Measurements from ENCODE around the gene GAS1. TPM values are rescaled to one million over a fixed set of nuclear protein-coding genes. Genes with fewer than 3 reads are reported as not detected.

GAS1 gene
- total and polyA plus RNA-seq, 2 of the 8 experiments (the other 6 are each of a cell fraction or from before 2014, with no cell fraction given) = 2.8 to 5.7 TPM

- no peaks in the 10 kb centered on the region for H3K79me1 ChIP-seq (ENCODE audit: low read depth, low read length)
- ChIA-PET CTCF (ENCODE audit: partially characterized antibody) (interaction anchor here (0.9 to 1.8 kb wide), 3 partner anchors 11 to 22 kb away, joined by 3 to 5 read pairs (median 3); no protein-coding TSS in a partner anchor), POLR2A (ENCODE audit: partially characterized antibody) (no interaction called here)
- H4K8ac ChIP-seq (ENCODE audit: extremely low read depth, insufficient read depth, low read length) = no peak overlapping the region
- H2BK12ac ChIP-seq (ENCODE audit: low read depth, low read length) = no peak overlapping the region
- no peaks in the 10 kb centered on the region; a peak in 1 of 8 replicates for H3K36me3 ChIP-seq (ENCODE audit: control insufficient read depth in 2 of 4, insufficient read depth in 4 of 4, low read length in 3 of 4)
- H4K20me1 ChIP-seq (replicated peaks in 1 of 2; ENCODE audit: control insufficient read depth in 1 of 2, insufficient read depth in 2 of 2, low read length in 2 of 2) = no peaks in the 10 kb centered on the region
- H4K91ac ChIP-seq (replicated peaks; ENCODE audit: insufficient read length, low read length) = no peak overlapping the region
- TF ChIP-seq TEAD4 (IDR thresholded peaks at IDR 0.05; ENCODE audit: low read depth, low read length) (no peak), NANOG (IDR thresholded peaks at IDR 0.05; ENCODE audit: insufficient read depth, low read depth, low read length, poor library complexity, severe bottlenecking) (no peak), RFX5 (IDR thresholded peaks at IDR 0.05; ENCODE audit: borderline replicate concordance, low read depth, low read length) (no peak), MAX (IDR thresholded peaks at IDR 0.05) (no peak), TAF1 (IDR thresholded peaks at IDR 0.05; ENCODE audit: low read depth, low read length) (no peak)
- no peak overlapping the region for H3K4me2 ChIP-seq (ENCODE audit: insufficient read depth in 1 of 2, low read depth in 2 of 2, low read length in 2 of 2)
- no peaks in the 10 kb centered on the region for H3K79me2 ChIP-seq (ENCODE audit: control insufficient read depth in 1 of 2, insufficient read depth in 2 of 2, low read length in 2 of 2)
- H3K23ac ChIP-seq (ENCODE audit: insufficient read length) = no peak overlapping the region
- no peak overlapping the region for H3K27ac ChIP-seq (ENCODE audit: low read depth, low read length)
- no peaks in the 10 kb centered on the region for H3K4me1 ChIP-seq (replicated peaks in 1 of 4; ENCODE audit: control insufficient read depth in 3 of 4, insufficient read depth in 4 of 4, low read length in 3 of 4)
- H2BK20ac ChIP-seq (ENCODE audit: low read length) = no peak overlapping the region
- H4K5ac ChIP-seq (ENCODE audit: insufficient read length, low read depth, low read length) = no peak overlapping the region
- no peak overlapping the region for H2BK15ac ChIP-seq (ENCODE audit: low read length)
- no peak overlapping the region for H3K18ac ChIP-seq (ENCODE audit: extremely low read depth, low read length)
- FAIRE-seq (no peak), DNase-seq (ENCODE audit: low read depth in 1 of 2, low spot score in 2 of 2) (no peak)
- no peaks in the 10 kb centered on the region for H3K23me2 ChIP-seq (ENCODE audit: low read depth, low read length)
- no peak overlapping the region for H3K4me3 ChIP-seq (ENCODE audit: extremely low read depth in 1 of 4, insufficient read depth in 2 of 4, low read depth in 3 of 4, low read length in 4 of 4)
- no peak overlapping the region for H3K14ac ChIP-seq (ENCODE audit: insufficient read length)
- no peak overlapping the region for H3K4ac ChIP-seq (replicated peaks; ENCODE audit: insufficient read length, low read depth, low read length)
- no peak overlapping the region for H2BK120ac ChIP-seq (replicated peaks; ENCODE audit: low read depth, low read length)
- no peak overlapping the region for H2AFZ ChIP-seq (ENCODE audit: low read length)
- no peak overlapping the region for H3K9ac ChIP-seq (replicated peaks in 1 of 4; ENCODE audit: extremely low read depth in 1 of 4, low read depth in 3 of 4, low read length in 3 of 4)
- H3K27me3 ChIP-seq (replicated peaks in 1 of 4; ENCODE audit: control insufficient read depth in 3 of 4, extremely low read depth in 1 of 4, insufficient read depth in 3 of 4, low read length in 3 of 4) = no peaks in the 10 kb centered on the region
- H2AK5ac ChIP-seq (ENCODE audit: low read depth, low read length) = no peak overlapping the region
- WGBS, 2 experiments (ENCODE audit: extremely low coverage in 1 of 2, insufficient coverage in 1 of 2, insufficient read length in 1 of 2, insufficient replicate concordance in 2 of 2, low coverage in 1 of 2, low lambda C conversion rate in 2 of 2, missing lambda C conversion rate in 1 of 2) = 91% methylated on average over 3 of the region's 3 CpGs; no CpG with 5 or more reads in 1 of the 2 experiments
- no peak overlapping the region for H2BK5ac ChIP-seq (ENCODE audit: low read depth, low read length)
- no peaks in the 10 kb centered on the region for H3K9me3 ChIP-seq (ENCODE audit: insufficient read depth in 2 of 2, low read depth in 1 of 2, low read length in 1 of 2)
- no peak overlapping the region for H3K56ac ChIP-seq (replicated peaks; ENCODE audit: insufficient read length, low read depth, low read length)
Measured at GRCh38 chr9:86926145-86926544, 21.2 kb downstream of the GAS1 start.
